ENCODE results near the gene PCSK6.

Gene PCSK6

GRCh38 chr15:101454365-101454764 lies 35.1 kb downstream of the PCSK6 start:
- no peaks in the 10 kb centered on the region for H4K20me1 ChIP-seq (ENCODE audit: insufficient read depth, low read length)
- no peak overlapping the region for H3K4me2 ChIP-seq (ENCODE audit: low read depth, low read length)
- no peak overlapping the region for H2AFZ ChIP-seq (ENCODE audit: low read length)
- H3K9me3 ChIP-seq (replicated peaks; ENCODE audit: insufficient read depth, low read length): no peaks in the 10 kb centered on the region
- no peaks in the 10 kb centered on the region for H3K36me3 ChIP-seq (replicated peaks; ENCODE audit: insufficient read depth, low read length)
- no peaks in the 10 kb centered on the region for H3K79me2 ChIP-seq (ENCODE audit: low read length)
- H3F3A ChIP-seq (ENCODE audit: insufficient read depth, low read length): no peaks in the 10 kb centered on the region
- H3K4me1 ChIP-seq (ENCODE audit: low read length): no peaks in the 10 kb centered on the region
- TF ChIP-seq EZH2phosphoT487 (IDR thresholded peaks at IDR 0.05; ENCODE audit: low read length): no peak
- no peak for TF ChIP-seq CTCF (IDR thresholded peaks at IDR 0.05; ENCODE audit: low read length)
- no peak for TF ChIP-seq EZH2 (optimal IDR thresholded peaks at IDR 0.05; ENCODE audit: low read depth, low read length)
- H3K4me3 ChIP-seq (ENCODE audit: low read length): no peak overlapping the region
- H3K9me2 ChIP-seq (replicated peaks; ENCODE audit: insufficient read depth, low read length): no peaks in the 10 kb centered on the region
- DNase-seq: no peak
- no peak overlapping the region for H3K9ac ChIP-seq (ENCODE audit: low read length)
- H3K27ac ChIP-seq (ENCODE audit: low read length): no peak overlapping the region
- H3K27me3 ChIP-seq (replicated peaks; ENCODE audit: insufficient read depth, low read length): 0 out of 2 replicates have a peak, but pooled peaks cover 3% of the 10 kb centered on the region

- DNase-seq: no peak
- Histone ChIP-seq H3K36me3 (replicated peaks; ENCODE audit: insufficient read depth, low read length) (no peaks in the 10 kb centered on the region), H3K27me3 (replicated peaks; ENCODE audit: insufficient read depth, low read length) (0 out of 2 replicates have a peak, but pooled peaks cover 3% of the 10 kb centered on the region), H3F3A (ENCODE audit: insufficient read depth, low read length) (no peaks in the 10 kb centered on the region), H3K4me2 (ENCODE audit: low read depth, low read length) (no peak overlapping the region), H3K9me2 (replicated peaks; ENCODE audit: insufficient read depth, low read length) (no peaks in the 10 kb centered on the region), H3K4me1 (ENCODE audit: low read length) (no peaks in the 10 kb centered on the region), H3K9ac (ENCODE audit: low read length) (no peak overlapping the region), H3K4me3 (ENCODE audit: low read length) (no peak overlapping the region), H4K20me1 (ENCODE audit: insufficient read depth, low read length) (no peaks in the 10 kb centered on the region), H3K79me2 (ENCODE audit: low read length) (no peaks in the 10 kb centered on the region), H3K9me3 (replicated peaks; ENCODE audit: insufficient read depth, low read length) (no peaks in the 10 kb centered on the region), H2AFZ (ENCODE audit: low read length) (no peak overlapping the region), H3K27ac (ENCODE audit: low read length) (no peak overlapping the region)
- TF ChIP-seq EZH2phosphoT487 (IDR thresholded peaks at IDR 0.05; ENCODE audit: low read length): no peak
- TF ChIP-seq EZH2 (optimal IDR thresholded peaks at IDR 0.05; ENCODE audit: low read depth, low read length): no peak
- no peak for TF ChIP-seq CTCF (IDR thresholded peaks at IDR 0.05; ENCODE audit: low read length)
These were observed 36.1 kb downstream of the PCSK6 start for GRCh38 chr15:101453123-101454120.

GRCh38 chr15:101452572-101452971 lies 36.9 kb downstream of the PCSK6 start:
- TF ChIP-seq EZH2phosphoT487 (IDR thresholded peaks at IDR 0.05; ENCODE audit: low read length) (no peak), EZH2 (optimal IDR thresholded peaks at IDR 0.05; ENCODE audit: low read depth, low read length) (no peak), CTCF (IDR thresholded peaks at IDR 0.05; ENCODE audit: low read length) (no peak)
- H3K27me3 ChIP-seq (replicated peaks; ENCODE audit: insufficient read depth, low read length): 0 out of 2 replicates have a peak, but pooled peaks cover 3% of the 10 kb centered on the region
- no peak overlapping the region for H3K9ac ChIP-seq (ENCODE audit: low read length)
- DNase-seq: no peak
- H3K4me1 ChIP-seq (ENCODE audit: low read length): no peaks in the 10 kb centered on the region
- H3K36me3 ChIP-seq (replicated peaks; ENCODE audit: insufficient read depth, low read length): no peaks in the 10 kb centered on the region
- H3K4me3 ChIP-seq (ENCODE audit: low read length): no peak overlapping the region
- no peak overlapping the region for H2AFZ ChIP-seq (ENCODE audit: low read length)
- H3K9me2 ChIP-seq (replicated peaks; ENCODE audit: insufficient read depth, low read length): no peaks in the 10 kb centered on the region
- no peak overlapping the region for H3K27ac ChIP-seq (ENCODE audit: low read length)
- no peaks in the 10 kb centered on the region for H3F3A ChIP-seq (ENCODE audit: insufficient read depth, low read length)
- H3K79me2 ChIP-seq (ENCODE audit: low read length): no peaks in the 10 kb centered on the region
- H4K20me1 ChIP-seq (ENCODE audit: insufficient read depth, low read length): no peaks in the 10 kb centered on the region
- H3K4me2 ChIP-seq (ENCODE audit: low read depth, low read length): no peak overlapping the region
- no peaks in the 10 kb centered on the region for H3K9me3 ChIP-seq (replicated peaks; ENCODE audit: insufficient read depth, low read length)

Data from MM.1S (cell line).